ENCODE results near the gene FAM200C. TPM values are rescaled to one million over a fixed set of nuclear protein-coding genes. Genes with fewer than 3 reads are reported as not detected.

The FAM200C gene
- total and polyA plus RNA-seq, 8 donors = 3.6 to 19.2 (median 14.7) TPM

DNA sequence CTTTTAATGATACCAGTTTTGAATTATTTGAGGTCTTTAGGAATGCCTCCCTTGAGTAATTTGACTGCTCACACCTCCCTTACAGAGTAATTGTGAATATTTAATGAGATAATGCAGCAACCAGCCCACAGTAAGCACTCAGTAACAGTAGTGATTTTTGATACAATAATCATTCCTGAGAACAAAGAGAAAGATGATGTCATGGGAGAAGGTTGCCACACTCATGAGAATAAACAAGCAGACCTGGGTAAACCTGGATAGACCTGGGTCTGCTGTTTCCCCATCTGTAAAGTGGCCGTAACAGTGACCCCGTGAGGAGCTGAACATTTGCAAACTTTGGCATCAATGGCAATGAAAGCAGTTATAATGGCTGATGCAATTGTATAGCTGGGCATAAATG lies 33.6 kb downstream of the FAM200C start:
- intact Hi-C loops (cut with DNase I) = no loop called here
- TF ChIP-seq, protein P1, sequence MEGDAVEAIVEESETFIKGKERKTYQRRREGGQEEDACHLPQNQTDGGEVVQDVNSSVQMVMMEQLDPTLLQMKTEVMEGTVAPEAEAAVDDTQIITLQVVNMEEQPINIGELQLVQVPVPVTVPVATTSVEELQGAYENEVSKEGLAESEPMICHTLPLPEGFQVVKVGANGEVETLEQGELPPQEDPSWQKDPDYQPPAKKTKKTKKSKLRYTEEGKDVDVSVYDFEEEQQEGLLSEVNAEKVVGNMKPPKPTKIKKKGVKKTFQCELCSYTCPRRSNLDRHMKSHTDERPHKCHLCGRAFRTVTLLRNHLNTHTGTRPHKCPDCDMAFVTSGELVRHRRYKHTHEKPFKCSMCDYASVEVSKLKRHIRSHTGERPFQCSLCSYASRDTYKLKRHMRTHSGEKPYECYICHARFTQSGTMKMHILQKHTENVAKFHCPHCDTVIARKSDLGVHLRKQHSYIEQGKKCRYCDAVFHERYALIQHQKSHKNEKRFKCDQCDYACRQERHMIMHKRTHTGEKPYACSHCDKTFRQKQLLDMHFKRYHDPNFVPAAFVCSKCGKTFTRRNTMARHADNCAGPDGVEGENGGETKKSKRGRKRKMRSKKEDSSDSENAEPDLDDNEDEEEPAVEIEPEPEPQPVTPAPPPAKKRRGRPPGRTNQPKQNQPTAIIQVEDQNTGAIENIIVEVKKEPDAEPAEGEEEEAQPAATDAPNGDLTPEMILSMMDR (IDR thresholded peaks at IDR 0.05) = no peak

DNA sequence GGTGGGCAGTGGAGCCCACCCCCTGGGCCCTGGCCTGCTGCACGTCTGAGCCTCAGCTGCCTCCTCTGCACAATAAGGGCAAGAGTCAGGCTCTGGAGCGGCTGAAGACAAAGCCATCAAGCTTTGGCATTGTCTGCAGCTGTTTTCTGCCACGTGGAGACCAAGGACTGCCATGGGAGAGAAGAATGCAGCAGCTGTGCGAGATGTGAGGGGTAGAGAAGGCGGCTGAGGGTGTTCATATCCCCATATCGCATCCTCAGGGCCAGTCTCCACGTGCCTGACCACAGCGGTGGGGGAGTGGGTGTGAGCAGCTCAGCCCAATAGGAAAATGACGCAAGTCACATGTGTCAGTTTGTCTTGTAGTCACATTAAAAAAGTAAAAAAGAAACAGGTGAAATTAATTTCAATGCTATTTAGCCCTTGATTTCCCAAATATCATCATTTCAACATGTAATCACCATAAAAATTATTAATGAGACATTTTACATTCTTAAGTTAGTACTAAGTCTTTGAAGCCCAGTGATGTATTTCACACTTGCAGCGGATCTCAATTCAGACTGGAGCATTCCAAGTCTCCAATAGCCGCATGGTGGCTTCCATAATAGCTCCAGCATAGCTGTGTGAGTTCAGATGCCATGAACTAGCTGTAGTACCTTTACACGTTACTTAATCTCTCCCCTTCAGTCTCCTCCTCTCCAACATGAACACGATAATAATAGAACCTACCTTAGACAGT lies 36.0 kb downstream of the FAM200C start:
- intact Hi-C loops (cut with DNase I) = no loop called here
- H3K4me1 ChIP-seq = peaks cover 6 to 13% of the 10 kb centered on the region in 2 donors
- TF ChIP-seq, protein P1 (IDR thresholded peaks at IDR 0.05) = no peak
- ATAC-seq = no peak
- no peaks in the 10 kb centered on the region for H3K36me3 ChIP-seq
- no peak for DNase-seq
- H3K9me3 ChIP-seq = no peaks in the 10 kb centered on the region
- no peak overlapping the region for H3K4me3 ChIP-seq
- peak overlapping the region in 1 of 2 donors; percentile 7 for H3K27ac ChIP-seq
- H3K27me3 ChIP-seq = no peaks in the 10 kb centered on the region

More for the DNA sequence above, 33.6 kb downstream of the FAM200C start:
- DNase-seq (no peak), ATAC-seq (no peak)
- H3K36me3 ChIP-seq = no peaks in the 10 kb centered on the region
- H3K4me1 ChIP-seq = peaks cover 7 to 18% of the 10 kb centered on the region in 2 donors
- no peak overlapping the region for H3K4me3 ChIP-seq
- no peaks in the 10 kb centered on the region for H3K9me3 ChIP-seq
- no peak overlapping the region for H3K27ac ChIP-seq
- peaks cover 0 to 23% of the 10 kb centered on the region in 2 donors for H3K27me3 ChIP-seq

DNA sequence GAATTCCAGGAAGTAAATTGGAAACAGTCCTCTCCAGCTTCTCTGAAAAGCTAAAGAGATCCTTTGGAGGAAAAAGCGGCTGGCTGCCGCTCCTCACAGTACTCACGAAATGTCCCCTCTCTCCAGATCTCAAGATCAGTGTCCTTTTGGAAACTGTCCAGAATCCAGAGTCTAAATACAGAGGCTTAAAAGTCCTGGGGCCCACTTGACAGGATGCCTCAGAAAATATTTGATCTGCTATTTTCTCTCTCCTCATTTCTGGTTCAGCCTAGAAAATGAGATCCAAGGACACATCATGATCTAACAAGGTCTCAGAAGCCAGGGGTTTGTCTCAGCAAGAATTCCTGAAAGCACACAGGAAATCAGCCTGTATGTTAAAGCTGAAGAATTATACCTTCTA lies 36.6 kb downstream of the FAM200C start:
- intact Hi-C loops (cut with DNase I) = no loop called here
- ATAC-seq = no peak
- peak in 1 of 4 donors; percentile 41 for DNase-seq

DNA sequence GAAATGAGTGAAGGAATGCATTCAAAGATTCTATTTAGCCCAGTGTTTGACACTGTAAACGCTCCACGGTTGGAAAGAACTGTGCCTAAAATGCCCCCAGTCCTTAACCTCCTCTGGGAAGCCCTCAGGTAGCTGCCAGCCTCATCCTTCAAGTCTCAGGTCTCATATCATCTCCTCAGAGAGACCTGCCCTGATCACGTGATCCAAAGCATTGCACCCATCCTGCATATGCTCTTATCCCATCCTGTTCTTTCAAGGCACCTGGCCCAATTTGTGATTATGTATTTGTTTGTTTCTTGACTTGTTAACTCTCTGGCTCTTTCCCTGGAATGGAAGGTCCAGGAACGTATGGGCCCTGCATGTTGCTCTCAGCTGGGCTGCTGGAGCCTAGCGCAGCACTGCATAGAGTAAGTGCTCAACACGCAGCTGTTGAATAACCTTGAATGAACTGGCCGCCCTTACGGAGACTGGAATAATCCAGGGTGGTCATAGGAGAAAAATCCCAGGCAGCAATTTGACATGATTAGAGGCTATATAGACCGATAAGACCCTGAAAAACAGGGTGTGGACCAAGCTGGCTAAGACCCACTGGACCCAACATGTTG lies 38.1 kb downstream of the FAM200C start:
- Histone ChIP-seq H3K27me3 (no peaks in the 10 kb centered on the region), H3K9me3 (no peaks in the 10 kb centered on the region), H3K27ac (no peak overlapping the region), H3K4me1 (peaks cover 6 to 17% of the 10 kb centered on the region in 2 donors), H3K36me3 (no peaks in the 10 kb centered on the region), H3K4me3 (no peak overlapping the region)
- TF ChIP-seq, protein P1 (IDR thresholded peaks at IDR 0.05) = no peak
- DNase-seq (no peak), ATAC-seq (no peak)
- intact Hi-C loops (cut with DNase I) = no loop called here

More for the DNA sequence above, 36.6 kb downstream of the FAM200C start:
- no peaks in the 10 kb centered on the region for H3K9me3 ChIP-seq
- H3K4me3 ChIP-seq = no peak overlapping the region
- peak overlapping the region in 1 of 2 donors; percentile 39 for H3K27ac ChIP-seq
- no peaks in the 10 kb centered on the region for H3K36me3 ChIP-seq
- no peaks in the 10 kb centered on the region for H3K27me3 ChIP-seq
- peaks cover 6 to 13% of the 10 kb centered on the region in 2 donors for H3K4me1 ChIP-seq
- TF ChIP-seq, protein P1 (IDR thresholded peaks at IDR 0.05) = no peak

DNA sequence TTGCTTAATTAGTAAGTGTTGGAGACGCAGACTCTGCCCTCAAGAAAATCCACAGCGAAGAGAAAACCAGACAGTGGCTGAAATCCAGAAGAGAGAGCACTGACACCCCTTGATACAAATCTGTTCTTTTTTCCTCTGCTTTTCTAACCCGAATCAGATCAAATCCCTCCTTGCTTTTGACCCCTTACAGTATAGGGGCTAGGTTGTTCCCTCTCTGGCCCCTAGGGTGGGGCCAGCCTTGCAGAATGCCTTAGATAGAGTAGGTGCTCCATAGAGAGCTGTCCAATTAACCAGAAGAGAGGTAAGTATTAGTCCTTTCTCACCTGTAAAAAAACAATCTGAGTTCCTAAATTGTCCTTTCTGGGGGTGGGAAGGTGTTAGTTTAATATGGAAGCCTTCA lies 39.5 kb downstream of the FAM200C start:
- ATAC-seq (no peak), DNase-seq (no peak)
- TF ChIP-seq, protein P1 (IDR thresholded peaks at IDR 0.05) = no peak
- intact Hi-C loops (cut with DNase I) = no loop called here
- Histone ChIP-seq H3K4me3 (no peak overlapping the region), H3K27me3 (no peaks in the 10 kb centered on the region), H3K4me1 (peaks cover 6 to 17% of the 10 kb centered on the region in 2 donors), H3K9me3 (no peaks in the 10 kb centered on the region), H3K36me3 (no peaks in the 10 kb centered on the region), H3K27ac (peak overlapping the region in 1 of 2 donors; percentile 46)

All from left lung (tissue), 10 donors.